T-helper 1 cell (primary cell): Measurements from ENCODE around the gene UPF2.

ENCODE experiments used
- DNase-seq, 5 donors: peaks; one replicate each; pipeline ENCODE4 v3.0.0-alpha.2; 2012 to 2020

Gene UPF2

GRCh38 chr10:11958956-11959355 is 83.7 kb downstream of the UPF2 start:
- DNase-seq, result no peak

- no peak for DNase-seq
Measured at GRCh38 chr10:11951695-11952094, 90.9 kb downstream of the UPF2 start.

GRCh38 chr10:11950325-11951018 is 92.1 kb downstream of the UPF2 start:
- DNase-seq, result no peak

- peak in 1 of 5 donors; percentile 6 for DNase-seq
Measured at GRCh38 chr10:11949152-11949551, 93.5 kb downstream of the UPF2 start.

- DNase-seq, result no peak
Measured at GRCh38 chr10:11946652-11947051, 96.0 kb downstream of the UPF2 start.

- no peak for DNase-seq
Measured at GRCh38 chr10:11936389-11937152, 106.0 kb downstream of the UPF2 start.

- DNase-seq, result no peak
Measured at GRCh38 chr10:11934262-11934661, 108.3 kb downstream of the UPF2 start.

- no peak for DNase-seq
Measured at GRCh38 chr10:11933577-11934223, 108.9 kb downstream of the UPF2 start.

GRCh38 chr10:11931038-11931437 is 111.6 kb downstream of the UPF2 start:
- no peak for DNase-seq

- DNase-seq, result no peak
Measured at GRCh38 chr10:11930312-11930978, 112.2 kb downstream of the UPF2 start.

- no peak for DNase-seq
Measured at GRCh38 chr10:11927746-11928145, 114.9 kb downstream of the UPF2 start.

- DNase-seq, result no peak
Measured at GRCh38 chr10:11921800-11922392, 120.7 kb downstream of the UPF2 start.

- DNase-seq, result no peak
Measured at GRCh38 chr10:11919271-11919670, 123.3 kb downstream of the UPF2 start.

- no peak for DNase-seq
Measured at GRCh38 chr10:11918384-11918783, 124.2 kb downstream of the UPF2 start.

- DNase-seq, result no peak
Measured at GRCh38 chr10:11913079-11913641, 129.4 kb downstream of the UPF2 start.

GRCh38 chr10:11910102-11910501 is 132.5 kb downstream of the UPF2 start:
- DNase-seq, result no peak

- DNase-seq, result no peak
Measured at GRCh38 chr10:11909618-11910017, 133.0 kb downstream of the UPF2 start.

- no peak for DNase-seq
Measured at GRCh38 chr10:11908991-11909390, 133.6 kb downstream of the UPF2 start.

- no peak for DNase-seq
Measured at GRCh38 chr10:11908536-11908935, 134.1 kb downstream of the UPF2 start.

- no peak for DNase-seq
Measured at GRCh38 chr10:11907914-11908313, 134.7 kb downstream of the UPF2 start.

GRCh38 chr10:11906714-11907113 is 135.9 kb downstream of the UPF2 start:
- no peak for DNase-seq

GRCh38 chr10:11902646-11903045 is 140.0 kb downstream of the UPF2 start:
- no peak for DNase-seq
